H1 (cell line): ENCODE data around the gene NCAPD2. TPM values are rescaled to one million over a fixed set of nuclear protein-coding genes. Genes with fewer than 3 reads are reported as not detected.

Experiments
- CTCF ChIA-PET: fragments of 300-600 bp; sonication (Branson Sonifier 250); formaldehyde crosslinking; loops from one replicate; lab custom pipeline; 2021; ENCODE audit not compliant: partially characterized antibody; lab: Charles Lee
- POLR2A ChIA-PET: fragments of 300-600 bp; sonication (Branson Sonifier 250); formaldehyde crosslinking; loops from one replicate; lab custom pipeline; 2021; ENCODE audit warnings: inconsistent platforms; ENCODE audit not compliant: partially characterized antibody; lab: Charles Lee
- DNase-seq, 2 experiments: peaks; one replicate each; pipeline versions ENCODE4 v3.0.0 to v3.0.0-alpha.2; 2010 to 2022; ENCODE audit warnings: low spot score in 2 of 2, low read depth in 1 of 2, mixed read lengths in 1 of 2
- FAIRE-seq: peaks from 2 replicates; lab custom pipeline; 2011; peaks lifted over from hg19 to GRCh38; lab: Jason Lieb, UNC
- H2AFZ ChIP-seq: 2 replicates; pipeline ENCODE4 v1.8.1; 2012; ENCODE audit warnings: low read length, inconsistent platforms
- H2AK5ac ChIP-seq: 2 replicates; pipeline ENCODE4 v1.6.1; 2013; ENCODE audit warnings: low read depth, low read length
- H2BK120ac ChIP-seq: replicated peaks from 2 replicates; pipeline ENCODE3; 2013; ENCODE audit warnings: low read depth, low read length, inconsistent platforms
- H2BK12ac ChIP-seq: 2 replicates; pipeline ENCODE4 v1.6.1; 2013; ENCODE audit warnings: low read depth, low read length
- H2BK15ac ChIP-seq: 2 replicates; pipeline ENCODE4 v1.6.1; 2013; ENCODE audit warnings: low read length
- H2BK20ac ChIP-seq: 2 replicates; pipeline ENCODE4 v1.6.1; 2013; ENCODE audit warnings: low read length
- H2BK5ac ChIP-seq: 2 replicates; pipeline ENCODE4 v1.6.1; 2013; ENCODE audit warnings: low read depth, low read length
- H3K14ac ChIP-seq: 2 replicates; pipeline ENCODE4 v1.6.1; 2013; ENCODE audit warnings: inconsistent platforms; ENCODE audit not compliant: insufficient read length
- H3K18ac ChIP-seq: 2 replicates; pipeline ENCODE4 v1.6.1; 2013; ENCODE audit warnings: low read length; ENCODE audit errors: extremely low read depth
- H3K23ac ChIP-seq: 2 replicates; pipeline ENCODE4 v1.6.1; 2013; ENCODE audit warnings: inconsistent platforms; ENCODE audit not compliant: insufficient read length
- H3K23me2 ChIP-seq: 2 replicates; pipeline ENCODE4 v1.6.1; 2013; ENCODE audit warnings: low read depth, low read length
- H3K27ac ChIP-seq: 2 replicates; pipeline ENCODE4 v1.6.1; 2011; ENCODE audit warnings: low read depth, low read length, inconsistent platforms
- H3K27me3 ChIP-seq, 4 experiments: replicated peaks in 1 of 4; 1 replicate in 1 of 4; 2 replicates in 3 of 4; pipeline versions ENCODE4 v1.6.1 to v1.8.1; 2011 to 2013; ENCODE audit warnings: low read length in 3 of 4, mild to moderate bottlenecking in 3 of 4, inconsistent platforms in 2 of 4, mixed read lengths in 2 of 4, moderate library complexity in 1 of 4; ENCODE audit not compliant: control insufficient read depth in 3 of 4, insufficient read depth in 3 of 4; ENCODE audit errors: extremely low read depth in 1 of 4
- H3K36me3 ChIP-seq, 4 experiments: 2 replicates each; pipeline versions ENCODE4 v1.6.1 to v1.8.1; 2011 to 2013; ENCODE audit warnings: mild to moderate bottlenecking in 4 of 4, low read length in 3 of 4, moderate library complexity in 2 of 4, control low read depth in 1 of 4, inconsistent platforms in 1 of 4; ENCODE audit not compliant: insufficient read depth in 4 of 4, control insufficient read depth in 2 of 4
- H3K4ac ChIP-seq: replicated peaks from 2 replicates; pipeline ENCODE3; 2013; ENCODE audit warnings: low read length, low read depth, mixed read lengths, inconsistent platforms; ENCODE audit not compliant: insufficient read length
- H3K4me1 ChIP-seq, 4 experiments: replicated peaks in 1 of 4; 1 replicate in 1 of 4; 2 replicates in 3 of 4; pipeline versions ENCODE4 v1.6.1 to v1.8.1; 2011 to 2013; ENCODE audit warnings: low read length in 3 of 4, inconsistent platforms in 2 of 4, mixed read lengths in 1 of 4; ENCODE audit not compliant: insufficient read depth in 4 of 4, control insufficient read depth in 3 of 4
- H3K4me2 ChIP-seq, 2 experiments: 2 replicates each; pipeline versions ENCODE4 v1.6.1 to v1.8.1; 2011 to 2013; ENCODE audit warnings: low read depth in 2 of 2, low read length in 2 of 2, control low read depth in 1 of 2, inconsistent platforms in 1 of 2, mild to moderate bottlenecking in 1 of 2; ENCODE audit not compliant: insufficient read depth in 1 of 2
- H3K4me3 ChIP-seq, 4 experiments: fragments of 200-600, 300-600 bp in 1 of 4; sonication (generic), shearing (Covaris generic), sonication (Bioruptor Twin) in 1 of 4; 2 replicates each; pipeline versions ENCODE4 v1.5.1 to v1.8.1; 2011 to 2016; ENCODE audit warnings: low read length in 4 of 4, low read depth in 3 of 4, control low read depth in 2 of 4, inconsistent platforms in 2 of 4, mild to moderate bottlenecking in 2 of 4, mixed read lengths in 1 of 4, moderate library complexity in 1 of 4; ENCODE audit not compliant: insufficient read depth in 2 of 4; ENCODE audit errors: extremely low read depth in 1 of 4
- H3K56ac ChIP-seq: replicated peaks from 2 replicates; pipeline ENCODE3; 2013; ENCODE audit warnings: low read depth, mild to moderate bottlenecking, mixed read lengths, low read length, inconsistent platforms; ENCODE audit not compliant: insufficient read length
- H3K79me1 ChIP-seq: 2 replicates; pipeline ENCODE4 v1.6.1; 2013; ENCODE audit warnings: low read depth, low read length, control low read depth
- H3K79me2 ChIP-seq, 2 experiments: 2 replicates each; pipeline versions ENCODE4 v1.6.1 to v1.8.1; 2012 to 2013; ENCODE audit warnings: low read length in 2 of 2, mild to moderate bottlenecking in 2 of 2, inconsistent platforms in 1 of 2; ENCODE audit not compliant: insufficient read depth in 2 of 2, control insufficient read depth in 1 of 2
- H3K9ac ChIP-seq, 4 experiments: replicated peaks in 1 of 4; 1 replicate in 1 of 4; 2 replicates in 3 of 4; pipeline versions ENCODE4 v1.6.1 to v1.8.1; 2011 to 2013; ENCODE audit warnings: low read depth in 3 of 4, low read length in 3 of 4, control low read depth in 2 of 4, mild to moderate bottlenecking in 2 of 4, moderate library complexity in 2 of 4, inconsistent platforms in 1 of 4; ENCODE audit errors: extremely low read depth in 1 of 4
- H3K9me3 ChIP-seq, 2 experiments: 2 replicates each; pipeline versions ENCODE4 v1.6.1 to v1.8.1; 2012 to 2013; ENCODE audit warnings: mild to moderate bottlenecking in 2 of 2, moderate library complexity in 2 of 2, control low read depth in 1 of 2, inconsistent platforms in 1 of 2, low read depth in 1 of 2, low read length in 1 of 2, mixed read lengths in 1 of 2; ENCODE audit not compliant: insufficient read depth in 2 of 2
- H4K20me1 ChIP-seq, 2 experiments: replicated peaks in 1 of 2; 2 replicates each; pipeline versions ENCODE3 to v1.8.1; 2011 to 2013; ENCODE audit warnings: inconsistent platforms in 2 of 2, low read length in 2 of 2, mild to moderate bottlenecking in 1 of 2; ENCODE audit not compliant: insufficient read depth in 2 of 2, control insufficient read depth in 1 of 2
- H4K5ac ChIP-seq: 2 replicates; pipeline ENCODE4 v1.6.1; 2013; ENCODE audit warnings: low read length, low read depth, mixed read lengths, inconsistent platforms; ENCODE audit not compliant: insufficient read length
- H4K8ac ChIP-seq: 2 replicates; pipeline ENCODE4 v1.8.0; 2013; ENCODE audit warnings: mild to moderate bottlenecking, moderate library complexity, low read length, inconsistent platforms; ENCODE audit not compliant: insufficient read depth; ENCODE audit errors: extremely low read depth
- H4K91ac ChIP-seq: replicated peaks from 2 replicates; pipeline ENCODE3; 2013; ENCODE audit warnings: low read length, mixed read lengths, inconsistent platforms; ENCODE audit not compliant: insufficient read length
- BACH1 ChIP-seq: IDR thresholded peaks from 2 replicates; pipeline ENCODE4 v1.6.1; 2012; ENCODE audit warnings: low read length, improper control_type of control experiment
- BRCA1 ChIP-seq: IDR thresholded peaks from 2 replicates; pipeline ENCODE4 v1.6.1; 2012; ENCODE audit warnings: low read depth, low read length, improper control_type of control experiment
- CEBPB ChIP-seq: IDR thresholded peaks from 2 replicates; pipeline ENCODE4 v1.6.1; 2012; ENCODE audit warnings: low read depth, low read length
- KDM4A ChIP-seq: IDR thresholded peaks from one replicate; pipeline ENCODE4 v1.7.1; 2012; ENCODE audit warnings: low read depth, mild to moderate bottlenecking, moderate library complexity, low read length, inconsistent platforms; ENCODE audit not compliant: severe bottlenecking
- ZNF274 ChIP-seq: IDR thresholded peaks from 2 replicates; pipeline ENCODE4 v1.7.0; 2012; ENCODE audit warnings: low read length, borderline replicate concordance; ENCODE audit errors: extremely low read depth
- WGBS, 2 experiments: shearing (Covaris generic) in 1 of 2; methylation state at CpG; one replicate each; pipeline versions ENCODE4 v1.1.6 to v1.1.7; 2013 to 2015; ENCODE audit warnings: low lambda C conversion rate in 2 of 2, mixed read lengths in 2 of 2, inconsistent platforms in 1 of 2, low coverage in 1 of 2, missing lambda C conversion rate in 1 of 2; ENCODE audit not compliant: insufficient replicate concordance in 2 of 2, insufficient coverage in 1 of 2, insufficient read length in 1 of 2; ENCODE audit errors: extremely low coverage in 1 of 2, missing lambda C conversion rate in 1 of 2; 5-methylcytosine and 5-hydroxymethylcytosine counted together
- polyA plus RNA-seq, 7 experiments: library from polyadenylated mRNA; depleted of rRNA in 3 of 7; stranded (reverse) in 5 of 7; unstranded in 2 of 7; fragments of >200 nt in 5 of 7; fragments of 200-250 nt in 2 of 7; gene quantifications; 1 replicate in 5 of 7; 2 replicates in 1 of 7; 4 replicates in 1 of 7; pipeline versions ENCODE4 v1.2.1 to v1.2.3, GENCODE V29; 2011 to 2013; ENCODE audit warnings: missing spikeins in 2 of 7, mixed read lengths in 2 of 7
- total RNA-seq: library from RNA; stranded (reverse); fragmentation: NEBNext Ultra II Directional; extraction: Animal tissue kit (Norgen Biotek cat#: 25700); gene quantifications from 2 replicates; pipeline ENCODE4 v1.2.1, GENCODE V29; 2021

Gene NCAPD2
- total and polyA plus RNA-seq, 2 of the 8 experiments (the other 6 are each of a cell fraction or from before 2014, with no cell fraction given): 55.8 to 132 TPM

GRCh38 chr12:6559500-6559899 lies 65.6 kb downstream of the NCAPD2 start:
- H2BK15ac ChIP-seq: no peak overlapping the region
- no peaks in the 10 kb centered on the region for H3K27me3 ChIP-seq
- no peak overlapping the region; a peak in 1 of 7 replicates for H3K9ac ChIP-seq
- no peak overlapping the region for H3K18ac ChIP-seq
- TF ChIP-seq ZNF274 (no peak), BRCA1 (no peak), BACH1 (no peak), CEBPB (no peak), KDM4A (no peak)
- no peak overlapping the region for H2AK5ac ChIP-seq
- no peak overlapping the region for H2AFZ ChIP-seq
- peaks cover 47 to 57% (median 51%) of the 10 kb centered on the region in 4 experiments for H3K36me3 ChIP-seq
- FAIRE-seq: no peak
- H4K8ac ChIP-seq: no peak overlapping the region
- no peak overlapping the region for H3K4me2 ChIP-seq
- H3K79me2 ChIP-seq: peaks cover 0 to 5% of the 10 kb centered on the region in 2 experiments; a peak in 1 of 4 replicates
- H3K23me2 ChIP-seq: peaks cover 10% of the 10 kb centered on the region; the same call in 1 of the 2 replicates
- H3K4me1 ChIP-seq: peaks cover 3 to 7% (median 4%) of the 10 kb centered on the region in 4 experiments
- H3K14ac ChIP-seq: no peak overlapping the region
- POLR2A ChIA-PET: interaction anchor here (1.0 to 24.2 kb wide), 4 partner anchors 9 to 63 kb away, joined by 3 to 665 read pairs (median 4); partner anchors contain the start of gene GAPDH
- H2BK20ac ChIP-seq: no peak overlapping the region
- no peak overlapping the region for H3K56ac ChIP-seq
- 80% methylated on average over 1 of the region's 1 CpG; no CpG with 5 or more reads in 1 of the 2 experiments for WGBS, 2 experiments
- H3K9me3 ChIP-seq: no peaks in the 10 kb centered on the region
- no peak for DNase-seq
- H3K79me1 ChIP-seq: peaks cover 3% of the 10 kb centered on the region
- H4K20me1 ChIP-seq: peaks cover 12 to 15% of the 10 kb centered on the region in 2 experiments
- H2BK5ac ChIP-seq: no peak overlapping the region
- CTCF ChIA-PET: interaction anchor here (0.6 to 24.5 kb wide), 6 partner anchors 9 to 1368 kb away, joined by 3 to 462 read pairs (median 5); partner anchors contain the start of genes GAPDH, IFFO1 and NOP2
- no peak overlapping the region for H3K27ac ChIP-seq
- no peak overlapping the region for H3K23ac ChIP-seq
- H3K4me3 ChIP-seq: no peak overlapping the region
- no peak overlapping the region for H4K5ac ChIP-seq
- H2BK120ac ChIP-seq: no peak overlapping the region
- H3K4ac ChIP-seq: no peak overlapping the region
- H2BK12ac ChIP-seq: no peak overlapping the region
- H4K91ac ChIP-seq: no peak overlapping the region
